ENCODE data around the gene RANBP10. TPM values are rescaled to one million over a fixed set of nuclear protein-coding genes. Genes with fewer than 3 reads are reported as not detected.
A peak's percentile ranks its signal among the peaks of the same experiment; 100 is the strongest.

Gene RANBP10
- total RNA-seq, 2 donors from 2014 or later = 7.8 to 8.9 TPM

GRCh38 chr16:67846320-67847063, 40.1 kb upstream of the RANBP10 start, which contains the start of gene NUTF2:
Gene NUTF2, plus strand, starts transcription at chr16:67846933. Its CDS starts 18,198 bp downstream, at chr16:67865131.
- TF ChIP-seq CTCF (IDR thresholded peaks at IDR 0.05) = no peak
- Histone ChIP-seq H3K27me3 (no peaks in the 10 kb centered on the region), H3K27ac (peak within 1 kb of the TSS; percentile 95), H3K36me3 (no peaks in the 10 kb centered on the region), H3K4me3 (peak within 1 kb of the TSS; percentile 71 to 97), H3K9me3 (no peaks in the 10 kb centered on the region), H3K4me1 (peaks cover 0 to 63% of the 10 kb centered on the region in 2 donors)
- DNase-seq (ENCODE audit: low spot score) = peak; percentile 94

DNA sequence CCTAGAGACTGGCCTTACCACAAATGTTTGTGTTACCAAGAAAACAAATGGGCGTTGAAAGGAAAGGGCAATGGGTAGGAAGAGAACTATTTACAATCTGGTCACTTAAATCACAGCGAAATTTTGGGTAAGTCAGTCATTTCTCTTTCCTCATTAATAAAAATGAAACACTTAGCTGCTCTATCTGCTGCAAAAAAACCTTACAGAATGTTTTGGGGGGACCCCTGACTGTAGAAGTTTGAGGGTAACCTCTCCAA, 39.6 kb upstream of the RANBP10 start:
- Histone ChIP-seq H3K27me3 (no peaks in the 10 kb centered on the region), H3K27ac (peak overlapping the region; percentile 95), H3K4me1 (peaks cover 0 to 66% of the 10 kb centered on the region in 2 donors), H3K36me3 (no peaks in the 10 kb centered on the region), H3K9me3 (no peaks in the 10 kb centered on the region), H3K4me3 (peak overlapping the region; percentile 71 to 97)
- TF ChIP-seq CTCF (IDR thresholded peaks at IDR 0.05) = no peak
- no peak for DNase-seq (ENCODE audit: low spot score)

DNA sequence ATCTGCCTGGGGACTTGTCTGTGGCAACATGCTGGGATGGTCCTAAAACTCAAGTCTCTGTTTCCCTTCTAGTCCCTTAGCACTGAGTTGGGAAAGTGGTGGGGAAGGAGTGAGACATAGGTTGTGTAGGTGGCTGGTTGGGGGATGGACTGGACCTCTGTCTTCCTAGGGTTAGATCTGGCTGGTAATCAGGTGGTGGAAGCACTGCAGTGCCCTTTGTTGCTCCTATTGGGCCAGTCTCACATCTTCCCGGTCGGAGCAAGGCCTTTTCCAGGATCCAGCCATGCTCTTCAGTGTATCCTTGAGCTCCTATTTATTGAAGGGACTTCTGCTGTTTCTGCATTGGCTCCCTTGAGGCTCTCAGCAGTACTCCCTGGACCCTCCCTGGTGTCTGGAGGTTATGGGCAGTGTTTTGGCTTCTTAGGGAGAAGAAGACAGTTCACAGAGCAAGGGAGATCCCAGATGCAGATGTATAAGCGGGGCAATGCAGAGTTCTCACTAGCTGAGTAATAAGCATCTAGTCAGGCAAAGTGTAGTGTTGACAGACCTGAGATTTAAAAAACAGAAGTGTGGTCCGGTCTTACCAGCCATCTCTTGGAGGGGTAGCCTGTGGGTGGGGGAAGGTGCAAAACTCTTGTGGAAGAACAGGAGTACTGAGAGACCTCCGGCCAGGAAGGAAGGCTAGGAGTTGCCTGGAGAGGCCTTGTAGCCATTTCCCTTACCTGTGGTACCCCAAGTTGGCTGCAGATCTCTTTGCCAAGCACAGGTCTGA, 39.1 kb upstream of the RANBP10 start:
- no peak for DNase-seq (ENCODE audit: low spot score)

DNA sequence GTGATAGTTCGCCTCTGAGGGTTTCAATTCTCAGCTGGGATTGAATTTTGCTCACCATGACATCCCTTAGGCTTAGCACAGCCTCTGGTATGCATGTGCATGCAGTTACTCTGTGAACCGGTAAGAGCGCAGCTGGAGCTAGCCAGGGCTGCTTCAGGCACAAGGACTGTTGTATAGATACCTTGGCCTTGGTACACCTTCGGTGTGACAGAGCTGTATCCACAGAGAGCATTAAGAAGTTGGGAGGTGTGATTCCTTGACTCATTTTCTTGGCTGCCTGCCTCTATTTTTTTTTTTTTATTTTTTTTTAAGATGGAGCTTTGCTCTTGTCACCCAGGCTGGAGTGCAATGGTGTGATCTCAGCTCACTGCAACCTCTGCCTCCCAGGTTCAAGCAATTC, 38.1 kb upstream of the RANBP10 start:
- Histone ChIP-seq H3K27ac (peak overlapping the region; percentile 99 to 100), H3K27me3 (no peaks in the 10 kb centered on the region), H3K36me3 (no peaks in the 10 kb centered on the region), H3K4me3 (no peak overlapping the region), H3K9me3 (no peaks in the 10 kb centered on the region), H3K4me1 (peaks cover 0 to 66% of the 10 kb centered on the region in 2 donors)
- no peak for TF ChIP-seq CTCF (IDR thresholded peaks at IDR 0.05)
- DNase-seq (ENCODE audit: low spot score) = no peak

More for the DNA sequence above, 39.1 kb upstream of the RANBP10 start:
- no peaks in the 10 kb centered on the region for H3K36me3 ChIP-seq
- H3K4me3 ChIP-seq = peak overlapping the region; percentile 71 to 97
- peaks cover 0 to 66% of the 10 kb centered on the region in 2 donors for H3K4me1 ChIP-seq
- H3K27ac ChIP-seq = peak overlapping the region; percentile 95
- no peaks in the 10 kb centered on the region for H3K27me3 ChIP-seq
- no peaks in the 10 kb centered on the region for H3K9me3 ChIP-seq
- no peak for TF ChIP-seq CTCF (IDR thresholded peaks at IDR 0.05)

GRCh38 chr16:67843343-67843765, 37.0 kb upstream of the RANBP10 start:
- no peaks in the 10 kb centered on the region for H3K27me3 ChIP-seq
- H3K4me3 ChIP-seq = peak overlapping the region; percentile 77 to 99
- DNase-seq (ENCODE audit: low spot score) = no peak
- TF ChIP-seq CTCF (IDR thresholded peaks at IDR 0.05) = no peak
- peak overlapping the region; percentile 99 to 100 for H3K27ac ChIP-seq
- no peaks in the 10 kb centered on the region for H3K9me3 ChIP-seq
- no peaks in the 10 kb centered on the region for H3K36me3 ChIP-seq
- H3K4me1 ChIP-seq = peaks cover 0 to 55% of the 10 kb centered on the region in 2 donors

Data from right atrium auricular region (tissue), 2 donors.